ENCODE results near the gene ELP2.

Gene ELP2

DNA sequence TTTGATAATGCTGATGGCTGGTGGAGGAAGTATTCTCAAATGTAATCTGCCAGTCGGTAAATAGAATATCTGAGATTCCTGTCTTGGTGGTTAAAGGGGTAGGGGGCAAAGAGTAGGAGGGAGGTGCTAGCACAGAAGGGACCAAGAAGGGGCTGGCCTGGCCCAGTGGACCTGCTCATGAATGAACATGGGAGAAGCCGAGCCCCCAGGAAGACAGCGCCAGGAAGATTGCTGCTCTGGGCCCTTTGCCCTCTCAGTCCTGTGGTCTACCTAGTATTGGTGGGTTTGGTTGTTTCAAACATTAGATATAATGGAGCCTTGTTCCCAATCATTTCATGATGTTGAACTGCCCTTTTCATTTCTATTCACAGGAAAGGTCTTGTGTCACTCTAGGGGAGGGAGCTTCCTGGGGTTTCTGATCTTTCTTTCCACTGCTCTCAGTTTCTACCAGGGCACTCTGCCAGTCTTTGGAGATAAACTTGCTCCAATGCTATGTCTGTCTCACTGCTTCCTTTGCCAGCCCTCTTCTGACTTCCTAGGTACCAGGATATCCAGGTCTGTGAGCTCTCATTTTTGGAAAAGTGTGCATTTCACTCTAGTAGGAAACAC, 52.3 kb downstream of the ELP2 start:
- DNase-seq (ENCODE audit: low read depth), result peak; percentile 16
- H3K4me3 ChIP-seq (ENCODE audit: low read depth, low read length), result no peak overlapping the region
- TF ChIP-seq, protein P1, sequence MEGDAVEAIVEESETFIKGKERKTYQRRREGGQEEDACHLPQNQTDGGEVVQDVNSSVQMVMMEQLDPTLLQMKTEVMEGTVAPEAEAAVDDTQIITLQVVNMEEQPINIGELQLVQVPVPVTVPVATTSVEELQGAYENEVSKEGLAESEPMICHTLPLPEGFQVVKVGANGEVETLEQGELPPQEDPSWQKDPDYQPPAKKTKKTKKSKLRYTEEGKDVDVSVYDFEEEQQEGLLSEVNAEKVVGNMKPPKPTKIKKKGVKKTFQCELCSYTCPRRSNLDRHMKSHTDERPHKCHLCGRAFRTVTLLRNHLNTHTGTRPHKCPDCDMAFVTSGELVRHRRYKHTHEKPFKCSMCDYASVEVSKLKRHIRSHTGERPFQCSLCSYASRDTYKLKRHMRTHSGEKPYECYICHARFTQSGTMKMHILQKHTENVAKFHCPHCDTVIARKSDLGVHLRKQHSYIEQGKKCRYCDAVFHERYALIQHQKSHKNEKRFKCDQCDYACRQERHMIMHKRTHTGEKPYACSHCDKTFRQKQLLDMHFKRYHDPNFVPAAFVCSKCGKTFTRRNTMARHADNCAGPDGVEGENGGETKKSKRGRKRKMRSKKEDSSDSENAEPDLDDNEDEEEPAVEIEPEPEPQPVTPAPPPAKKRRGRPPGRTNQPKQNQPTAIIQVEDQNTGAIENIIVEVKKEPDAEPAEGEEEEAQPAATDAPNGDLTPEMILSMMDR (conservative IDR thresholded peaks at IDR 0.05; ENCODE audit: low read depth, low read length), result no peak

DNA sequence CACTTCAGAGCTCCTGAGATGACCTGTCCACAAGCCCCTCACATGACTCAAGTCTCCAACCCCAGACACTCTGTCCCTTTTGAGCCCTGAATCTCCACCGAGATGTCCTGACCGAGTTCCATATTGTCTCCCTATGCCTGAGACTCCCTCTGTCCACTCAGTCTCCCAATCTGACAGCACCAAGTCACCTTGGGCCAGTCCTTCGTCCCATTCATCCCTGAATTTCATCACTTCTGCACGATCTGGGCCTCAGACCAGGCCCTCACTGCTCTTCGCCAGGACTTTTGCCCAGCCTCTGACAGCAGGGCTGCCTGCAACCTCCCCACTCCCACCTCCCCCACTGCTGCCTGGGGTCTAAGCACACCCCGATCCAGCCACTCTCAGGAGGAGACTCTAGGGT, 53.3 kb downstream of the ELP2 start:
- no peak for DNase-seq (ENCODE audit: low read depth)
- TF ChIP-seq, protein P1 (conservative IDR thresholded peaks at IDR 0.05; ENCODE audit: low read depth, low read length), result no peak
- no peak overlapping the region for H3K4me3 ChIP-seq (ENCODE audit: low read depth, low read length)

DNA sequence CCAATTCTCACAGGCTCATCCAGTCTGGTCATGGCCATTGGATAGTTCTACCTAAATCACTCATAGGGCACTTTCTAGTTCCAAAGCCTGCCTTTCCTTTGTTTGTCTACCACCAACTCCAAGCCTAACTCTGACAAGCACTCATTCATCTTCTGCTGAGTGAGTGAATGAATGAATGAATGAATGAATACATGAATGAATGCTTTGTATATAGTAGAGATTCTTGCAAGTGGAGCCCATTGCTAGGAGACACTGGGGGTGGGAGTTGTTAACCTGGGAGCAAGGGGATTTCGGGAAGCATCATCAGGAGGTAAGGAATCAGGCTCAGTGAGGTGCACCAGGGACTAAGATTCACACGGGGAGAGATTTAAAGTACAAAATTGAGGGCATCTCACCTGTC, 54.3 kb downstream of the ELP2 start:
- DNase-seq (ENCODE audit: low read depth), result no peak
- H3K4me3 ChIP-seq (ENCODE audit: low read depth, low read length), result no peak overlapping the region
- TF ChIP-seq, protein P1 (conservative IDR thresholded peaks at IDR 0.05; ENCODE audit: low read depth, low read length), result no peak

DNA sequence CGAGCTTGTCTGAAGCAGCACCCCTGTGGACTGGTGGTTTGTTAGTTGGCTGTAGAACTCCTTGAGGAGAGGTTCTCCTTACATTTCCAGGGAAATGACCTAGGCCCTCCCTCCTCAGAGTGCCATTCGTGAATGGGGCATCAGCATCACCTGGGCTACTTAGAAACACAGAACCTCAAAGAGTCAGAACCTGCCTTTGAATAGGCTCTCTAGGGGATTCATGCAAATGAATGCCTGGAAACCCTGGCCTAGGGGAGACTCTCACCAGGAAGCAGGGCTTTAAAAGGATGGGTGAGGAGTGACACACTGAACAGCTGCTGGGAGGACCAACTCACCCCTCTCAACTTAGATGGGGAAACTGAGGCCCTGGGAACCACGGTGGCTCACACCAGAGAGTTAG, 55.5 kb downstream of the ELP2 start:
- no peak for DNase-seq (ENCODE audit: low read depth)
- H3K4me3 ChIP-seq (ENCODE audit: low read depth, low read length), result no peak overlapping the region
- TF ChIP-seq, protein P1 (conservative IDR thresholded peaks at IDR 0.05; ENCODE audit: low read depth, low read length), result no peak

DNA sequence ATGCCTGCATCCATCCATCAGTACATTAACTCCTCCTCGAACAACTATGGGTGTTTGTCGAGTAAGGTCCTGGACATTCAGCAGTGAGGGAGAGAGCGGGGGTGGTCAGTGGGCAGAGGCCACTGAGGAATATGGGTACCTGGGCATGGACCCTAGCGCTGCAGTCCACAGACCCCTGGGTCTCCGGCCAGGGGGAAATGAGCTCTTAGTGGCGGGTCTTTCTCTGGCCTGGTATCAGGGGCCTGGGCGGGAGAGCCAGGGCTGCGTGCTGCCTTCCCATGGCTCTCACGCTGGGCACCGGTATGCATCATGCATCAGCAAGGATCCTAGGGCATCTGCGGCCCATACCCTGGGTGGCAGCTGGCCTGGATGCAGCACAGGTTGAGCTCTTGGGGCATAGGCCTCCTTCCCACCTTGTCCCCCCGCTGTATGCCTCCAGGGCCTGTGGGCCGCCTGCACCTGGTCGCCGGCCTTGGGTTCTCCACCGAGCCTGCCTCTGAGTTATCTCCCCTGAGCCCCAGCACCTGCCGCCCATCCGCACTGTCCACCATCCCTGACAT, 56.3 kb downstream of the ELP2 start:
- no peak overlapping the region for H3K4me3 ChIP-seq (ENCODE audit: low read depth, low read length)
- TF ChIP-seq, protein P1 (conservative IDR thresholded peaks at IDR 0.05; ENCODE audit: low read depth, low read length), result no peak

DNA sequence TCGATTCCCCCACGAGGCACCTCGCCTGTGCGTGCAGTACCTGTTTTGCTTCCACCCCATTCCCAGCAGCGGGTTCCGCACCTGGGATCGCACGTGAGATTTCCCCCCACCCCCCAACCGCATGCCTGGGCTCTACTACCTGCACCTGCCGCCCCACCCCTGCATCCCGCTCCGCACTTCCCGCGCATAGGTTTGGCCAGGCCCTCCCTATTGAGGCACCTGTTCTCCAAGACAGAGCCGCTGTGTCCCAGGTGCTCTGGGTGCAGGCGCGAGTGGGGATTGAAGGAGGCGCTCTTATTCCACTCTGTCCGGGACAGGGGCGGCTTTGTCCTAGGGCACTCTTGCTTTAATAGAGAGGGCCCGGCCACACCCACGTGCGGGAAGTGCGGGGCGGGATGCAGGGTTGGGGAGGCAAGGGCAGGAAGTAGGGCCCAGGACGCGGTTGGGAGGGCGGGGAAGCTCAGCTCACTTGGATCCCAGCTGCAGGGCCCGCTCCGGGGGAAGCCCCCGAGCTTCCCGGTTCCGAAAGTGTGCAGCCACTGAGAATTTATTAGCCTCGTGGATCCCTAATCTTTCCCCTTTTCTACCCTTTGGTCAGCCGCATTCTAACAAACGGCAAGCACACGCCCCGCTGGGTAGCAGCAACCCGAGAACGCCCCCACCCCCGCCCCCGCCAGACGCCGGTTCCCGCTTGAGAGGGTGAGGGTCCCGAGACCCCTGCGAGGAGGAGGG, 56.9 kb downstream of the ELP2 start:
- no peak for DNase-seq (ENCODE audit: low read depth)
- TF ChIP-seq, protein P1 (conservative IDR thresholded peaks at IDR 0.05; ENCODE audit: low read depth, low read length), result no peak
- H3K4me3 ChIP-seq (ENCODE audit: low read depth, low read length), result peak overlapping the region; percentile 76

More for the DNA sequence above, 56.3 kb downstream of the ELP2 start:
- no peak for DNase-seq (ENCODE audit: low read depth)

All from choroid plexus epithelial cell (primary cell).